GM12878 (cell line): ENCODE data around the gene MYO1D. TPM values are rescaled to one million over a fixed set of nuclear protein-coding genes. Genes with fewer than 3 reads are reported as not detected.
"Not testable (repeated sequence)": the region's sequence is repeated elsewhere in the genome, so short reads cannot be mapped to it uniquely, and the experiment has no call there.

Experiments used
- ATAC-seq: fragments of 200-7000 bp; cut with Tn5 transposase; 3 replicates; pipeline ENCODE4 v1.9.1; 2020; ENCODE audit warnings: mild to moderate bottlenecking, moderate library complexity
- BruUV-seq: library from RNA; stranded (reverse); fragments of 400-500 nt; replicated peaks from 2 replicates; lab custom pipeline; 2021; lab: Mats Ljungman, UMichigan
- CTCF ChIA-PET: fragments of 300-600 bp; sonication (Branson Sonifier 250); formaldehyde crosslinking; extraction: SDS; loops from one replicate; lab custom pipeline; 2021; ENCODE audit warnings: inconsistent platforms; lab: Yijun Ruan, JAX
- POLR2A ChIA-PET: fragments of 350-600 bp; formaldehyde crosslinking; extraction: SDS; loops from one replicate; lab custom pipeline; 2021; ENCODE audit warnings: inconsistent platforms; lab: Charles Lee
- RAD21 ChIA-PET: fragments of 300-600 bp; sonication (Branson Sonifier 250); formaldehyde crosslinking; loops from one replicate; lab custom pipeline; 2023; ENCODE audit warnings: antibody characterized with exemption; ENCODE audit not compliant: unreplicated experiment; lab: Charles Lee
- SMC1A ChIA-PET: fragments of 300-600 bp; sonication (Branson Sonifier 250); formaldehyde crosslinking; loops from one replicate; lab custom pipeline; 2023; ENCODE audit not compliant: unreplicated experiment, uncharacterized antibody; lab: Charles Lee
- DNase-seq: peaks from one replicate; pipeline ENCODE4 v3.0.0-alpha.2; 2011; ENCODE audit warnings: low read depth, low spot score
- FAIRE-seq: peaks from 3 replicates; lab custom pipeline; 2011; peaks lifted over from hg19 to GRCh38; lab: Jason Lieb, UNC
- H2AFZ ChIP-seq: 2 replicates; pipeline ENCODE4 v1.6.0; 2011; ENCODE audit warnings: low read depth, low read length, control low read depth; ENCODE audit not compliant: control insufficient read depth
- H3K27ac ChIP-seq: 2 replicates; pipeline ENCODE4 v1.5.1; 2011; ENCODE audit warnings: control low read depth; ENCODE audit not compliant: control insufficient read depth, insufficient read depth
- H3K27me3 ChIP-seq, 2 experiments: replicated peaks in 1 of 2; 2 replicates each; pipeline versions ENCODE4 v1.6.0 to v1.6.1; 2011; ENCODE audit warnings: low read length in 1 of 2; ENCODE audit not compliant: control insufficient read depth in 2 of 2, insufficient read depth in 2 of 2
- H3K36me3 ChIP-seq, 2 experiments: 2 replicates each; pipeline ENCODE4 v1.5.1; 2011; ENCODE audit warnings: low read length in 1 of 2; ENCODE audit not compliant: control insufficient read depth in 2 of 2, insufficient read depth in 2 of 2
- H3K4me1 ChIP-seq: 2 replicates; pipeline ENCODE4 v1.6.1; 2011; ENCODE audit warnings: mild to moderate bottlenecking, low read length, moderate library complexity, mixed read lengths; ENCODE audit not compliant: control insufficient read depth, insufficient read depth
- H3K4me2 ChIP-seq: 2 replicates; pipeline ENCODE4 v1.6.0; 2011; ENCODE audit warnings: control low read depth; ENCODE audit not compliant: control insufficient read depth, insufficient read depth
- H3K4me3 ChIP-seq: fragments of 200-600 bp; sonication (generic); 2 replicates; pipeline ENCODE4 v1.5.1; 2016
- H3K79me2 ChIP-seq: 2 replicates; pipeline ENCODE4 v1.6.0; 2011; ENCODE audit warnings: low read length; ENCODE audit not compliant: control insufficient read depth, insufficient read depth
- H3K9ac ChIP-seq: 2 replicates; pipeline ENCODE4 v1.8.0; 2011; ENCODE audit warnings: low read length, control low read depth, mixed read lengths; ENCODE audit not compliant: control insufficient read depth, insufficient read depth
- H3K9me3 ChIP-seq: replicated peaks from 3 replicates; pipeline ENCODE4 v1.5.1; 2011; ENCODE audit warnings: mild to moderate bottlenecking, low read length; ENCODE audit not compliant: control insufficient read depth, insufficient read depth
- H4K20me1 ChIP-seq: 2 replicates; pipeline ENCODE4 v1.6.0; 2011; ENCODE audit not compliant: control insufficient read depth, insufficient read depth
- BRCA1 ChIP-seq: IDR thresholded peaks from 2 replicates; pipeline ENCODE4 v1.6.1; 2011; ENCODE audit warnings: low read depth, low read length, improper control_type of control experiment
- CHD1 ChIP-seq: IDR thresholded peaks from 2 replicates; pipeline ENCODE4 v1.6.1; 2012; ENCODE audit warnings: low read depth, low read length, improper control_type of control experiment
- ESRRA ChIP-seq: IDR thresholded peaks from 2 replicates; pipeline ENCODE4 v1.6.1; 2012; ENCODE audit warnings: mild to moderate bottlenecking, low read length, improper control_type of control experiment
- FOXM1 ChIP-seq: IDR thresholded peaks from 2 replicates; pipeline ENCODE4 v1.6.1; 2012; ENCODE audit warnings: low read depth, mild to moderate bottlenecking, inconsistent platforms, low read length, moderate library complexity
- GABPA ChIP-seq: IDR thresholded peaks from 2 replicates; pipeline ENCODE4 v1.6.1; 2014; ENCODE audit warnings: antibody characterized with exemption, low read depth, mild to moderate bottlenecking, inconsistent platforms
- GATAD2B ChIP-seq: fragments of 450-650 bp; conservative IDR thresholded peaks from 2 replicates; pipeline ENCODE4 v1.6.1; 2017; ENCODE audit warnings: low read depth, mild to moderate bottlenecking, moderate library complexity
- MEF2B ChIP-seq: fragments of 450-650 bp; IDR thresholded peaks from 2 replicates; pipeline ENCODE4 v1.6.1; 2018; ENCODE audit warnings: mild to moderate bottlenecking, moderate library complexity; ENCODE audit not compliant: partially characterized antibody, poor library complexity, severe bottlenecking
- NR2C2 ChIP-seq: IDR thresholded peaks from 2 replicates; pipeline ENCODE4 v1.6.1; 2011; ENCODE audit warnings: borderline replicate concordance, low read depth; ENCODE audit not compliant: control insufficient read depth, insufficient read length
- SUPT20H ChIP-seq: IDR thresholded peaks from 2 replicates; pipeline ENCODE4 v1.6.1; 2011; ENCODE audit warnings: low read depth, mild to moderate bottlenecking, low read length, moderate library complexity, borderline replicate concordance; ENCODE audit not compliant: control insufficient read depth
- WGBS: methylation state at CpG from one replicate; pipeline ENCODE4 v1.1.6; 2016; ENCODE audit warnings: low lambda C conversion rate; ENCODE audit not compliant: insufficient replicate concordance, insufficient coverage; ENCODE audit errors: missing lambda C conversion rate; 5-methylcytosine and 5-hydroxymethylcytosine counted together
- in situ Hi-C: fragments of 300-500 bp; cut with MboI; formaldehyde crosslinking; loops from 9 replicates; pipeline ENCODE4 v1.14.3; 2018; ENCODE audit warnings: mixed read lengths
- intact Hi-C: fragments of 100-400 bp; cut with micrococcal nuclease; formaldehyde crosslinking; loops from one replicate; pipeline ENCODE4 v1.14.2; 2022; ENCODE audit not compliant: unreplicated experiment
- polyA plus RNA-seq, 11 experiments: library from polyadenylated mRNA; depleted of rRNA in 4 of 11; unstranded in 6 of 11; stranded (reverse) in 5 of 11; fragments of >200 nt; fragmentation: Nextera tagmentation in 4 of 11; fragmentation: Illumina TruSeq in 1 of 11; extraction: Ambion mirVana in 4 of 11; extraction: Trizol in 1 of 11; gene quantifications; 1 replicate in 1 of 11; 2 replicates in 10 of 11; pipeline versions ENCODE4 v1.2.1 to v1.2.3, GENCODE V29; 2011 to 2016; ENCODE audit warnings: inconsistent platforms in 2 of 11, missing spikeins in 2 of 11, low read depth in 1 of 11
- total RNA-seq, 4 experiments: library from RNA; depleted of rRNA in 3 of 4; stranded (reverse); fragments of >200 nt in 3 of 4; fragmentation: Illumina TruSeq in 1 of 4; extraction: Trizol in 1 of 4; gene quantifications; 2 replicates each; pipeline versions ENCODE4 v1.2.1 to v1.2.3, GENCODE V29; 2013 to 2021
- TF ChIP-seq, protein P1 (sequence below): fragments of 450-650 bp; IDR thresholded peaks from 2 replicates; pipeline ENCODE4 v1.6.1; 2016; ENCODE audit warnings: mild to moderate bottlenecking

The MYO1D gene
- total and polyA plus RNA-seq, 10 of the 15 experiments (the other 5 are each of a cell fraction or from before 2014, with no cell fraction given): 1.8 to 37.7 (median 25.4) TPM

DNA sequence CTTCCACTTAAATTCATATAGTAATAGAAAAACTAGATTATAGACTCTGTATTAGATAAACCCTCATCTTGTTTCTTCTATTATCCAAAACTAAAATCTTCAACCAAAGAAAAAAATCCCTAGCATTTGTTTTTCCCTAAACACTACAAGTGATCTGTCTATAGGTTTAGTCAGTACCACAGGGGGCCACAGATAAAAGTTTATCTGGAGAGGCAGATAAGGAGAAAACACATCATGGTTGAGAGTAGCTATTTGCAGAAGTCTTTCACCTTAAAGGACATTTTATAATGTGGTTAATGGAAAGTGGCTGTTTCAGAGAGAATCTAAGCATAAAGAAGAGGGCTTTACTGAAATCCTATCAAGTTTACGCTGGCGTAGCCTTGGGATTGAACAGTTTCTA, 230.0 kb downstream of the MYO1D start:
- TF ChIP-seq GATAD2B (no peak), BRCA1 (no peak), FOXM1 (no peak), NR2C2 (no peak), SUPT20H (no peak), MEF2B (no peak), GABPA (no peak), CHD1 (no peak), ESRRA (no peak)
- TF ChIP-seq, protein P1, sequence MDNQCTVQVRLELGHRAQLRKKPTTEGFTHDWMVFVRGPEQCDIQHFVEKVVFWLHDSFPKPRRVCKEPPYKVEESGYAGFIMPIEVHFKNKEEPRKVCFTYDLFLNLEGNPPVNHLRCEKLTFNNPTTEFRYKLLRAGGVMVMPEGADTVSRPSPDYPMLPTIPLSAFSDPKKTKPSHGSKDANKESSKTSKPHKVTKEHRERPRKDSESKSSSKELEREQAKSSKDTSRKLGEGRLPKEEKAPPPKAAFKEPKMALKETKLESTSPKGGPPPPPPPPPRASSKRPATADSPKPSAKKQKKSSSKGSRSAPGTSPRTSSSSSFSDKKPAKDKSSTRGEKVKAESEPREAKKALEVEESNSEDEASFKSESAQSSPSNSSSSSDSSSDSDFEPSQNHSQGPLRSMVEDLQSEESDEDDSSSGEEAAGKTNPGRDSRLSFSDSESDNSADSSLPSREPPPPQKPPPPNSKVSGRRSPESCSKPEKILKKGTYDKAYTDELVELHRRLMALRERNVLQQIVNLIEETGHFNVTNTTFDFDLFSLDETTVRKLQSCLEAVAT: no peak
- no peaks in the 10 kb centered on the region for H3K79me2 ChIP-seq
- no peak overlapping the region for H3K9ac ChIP-seq
- in situ Hi-C loops: no loop called here
- no peak for FAIRE-seq
- no peaks in the 10 kb centered on the region for H3K27me3 ChIP-seq
- no peaks in the 10 kb centered on the region for H3K4me1 ChIP-seq
- DNase-seq: no peak
- no peak overlapping the region for H3K4me2 ChIP-seq
- no peak overlapping the region for H3K27ac ChIP-seq
- no peaks in the 10 kb centered on the region for H4K20me1 ChIP-seq
- intact Hi-C loops: no loop called here
- no peak overlapping the region for H2AFZ ChIP-seq
- POLR2A ChIA-PET: no interaction called here
- SMC1A ChIA-PET: no interaction called here
- CTCF ChIA-PET: interaction anchor here (1.0 to 2.6 kb wide), 3 partner anchors 12 to 294 kb away, joined by 3 to 18 read pairs (median 3); no protein-coding TSS in a partner anchor
- peaks cover 8% of the 10 kb centered on the region for H3K9me3 ChIP-seq
- WGBS: 100% methylated on average over 2 of the region's 2 CpGs
- H3K36me3 ChIP-seq: peaks cover 2 to 4% of the 10 kb centered on the region in 2 experiments; a peak in 2 of 4 replicates
- no TSS peak for BruUV-seq
- ATAC-seq: no peak
- RAD21 ChIA-PET: interaction anchor here (0.6 to 1.1 kb wide), 2 partner anchors 49 to 71 kb away, joined by 3 to 4 read pairs; no protein-coding TSS in a partner anchor
- no peak overlapping the region for H3K4me3 ChIP-seq

DNA sequence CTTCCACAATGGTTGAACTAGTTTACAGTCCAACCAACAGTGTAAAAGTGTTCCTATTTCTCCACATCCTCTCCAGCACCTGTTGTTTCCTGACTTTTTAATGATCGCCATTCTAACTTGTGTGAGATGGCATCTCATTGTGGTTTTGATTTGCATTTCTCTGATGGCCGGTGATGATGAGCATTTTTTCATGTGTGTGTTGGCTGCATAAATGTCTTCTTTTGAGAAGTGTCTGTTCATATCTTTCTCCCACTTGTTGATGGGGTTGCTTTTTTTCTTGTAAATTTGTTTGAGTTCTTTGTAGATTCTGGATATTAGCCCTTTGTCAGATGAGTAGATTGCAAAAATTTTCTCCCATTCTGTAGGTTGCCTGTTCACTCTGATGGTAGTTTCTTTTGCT, 235.4 kb downstream of the MYO1D start:
- POLR2A ChIA-PET, ATAC-seq, intact Hi-C loops, CTCF ChIA-PET, BruUV-seq, H2AFZ ChIP-seq, H3K36me3 ChIP-seq, H3K27ac ChIP-seq, H3K4me3 ChIP-seq, H3K79me2 ChIP-seq, FAIRE-seq, SMC1A ChIA-PET, H3K4me1 ChIP-seq, H3K9ac ChIP-seq, RAD21 ChIA-PET, H3K4me2 ChIP-seq, H3K9me3 ChIP-seq, H4K20me1 ChIP-seq, H3K27me3 ChIP-seq, in situ Hi-C loops, DNase-seq: not testable (repeated sequence)
- 73% methylated on average over 2 of the region's 2 CpGs for WGBS
